ENCODE data around the gene TFAP2B.

- TF ChIP-seq, protein P1, sequence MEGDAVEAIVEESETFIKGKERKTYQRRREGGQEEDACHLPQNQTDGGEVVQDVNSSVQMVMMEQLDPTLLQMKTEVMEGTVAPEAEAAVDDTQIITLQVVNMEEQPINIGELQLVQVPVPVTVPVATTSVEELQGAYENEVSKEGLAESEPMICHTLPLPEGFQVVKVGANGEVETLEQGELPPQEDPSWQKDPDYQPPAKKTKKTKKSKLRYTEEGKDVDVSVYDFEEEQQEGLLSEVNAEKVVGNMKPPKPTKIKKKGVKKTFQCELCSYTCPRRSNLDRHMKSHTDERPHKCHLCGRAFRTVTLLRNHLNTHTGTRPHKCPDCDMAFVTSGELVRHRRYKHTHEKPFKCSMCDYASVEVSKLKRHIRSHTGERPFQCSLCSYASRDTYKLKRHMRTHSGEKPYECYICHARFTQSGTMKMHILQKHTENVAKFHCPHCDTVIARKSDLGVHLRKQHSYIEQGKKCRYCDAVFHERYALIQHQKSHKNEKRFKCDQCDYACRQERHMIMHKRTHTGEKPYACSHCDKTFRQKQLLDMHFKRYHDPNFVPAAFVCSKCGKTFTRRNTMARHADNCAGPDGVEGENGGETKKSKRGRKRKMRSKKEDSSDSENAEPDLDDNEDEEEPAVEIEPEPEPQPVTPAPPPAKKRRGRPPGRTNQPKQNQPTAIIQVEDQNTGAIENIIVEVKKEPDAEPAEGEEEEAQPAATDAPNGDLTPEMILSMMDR (IDR thresholded peaks at IDR 0.05), result no peak
- TF ChIP-seq POLR2AphosphoS5 (IDR thresholded peaks at IDR 0.05) (no peak), EP300 (IDR thresholded peaks at IDR 0.05; ENCODE audit: low read depth) (no peak)
Observed at GRCh38 chr6:50826803-50827202, 8.1 kb downstream of the TFAP2B start.
